Left cardiac atrium (tissue), 4 donors: ENCODE results near the gene NSMF. TPM values are rescaled to one million over a fixed set of nuclear protein-coding genes. Genes with fewer than 3 reads are reported as not detected.

Experiments
- ATAC-seq, 2 donors: fragments of 200-7000 bp; cut with Tn5 transposase; one replicate each; pipeline ENCODE4 v1.9.1; 2020; ENCODE audit warnings: mild to moderate bottlenecking in 2 of 2, moderate library complexity in 2 of 2
- DNase-seq: peaks from one replicate; pipeline ENCODE4 v3.0.0-alpha.2; 2020
- intact Hi-C, 2 donors: fragments of 100-400 bp; cut with DNase I; formaldehyde crosslinking; loops; one replicate each; pipeline versions ENCODE4 v1.14.1 to v1.15.1; 2022 to 2023
- microRNA-seq, 2 donors: library from miRNA; unstranded; fragments of <30 nt; microRNA quantifications; one replicate each; pipeline ENCODE4 v1.2.0, GENCODE V29; 2020
- total RNA-seq, 2 donors: library from RNA; stranded (reverse); fragmentation: NEBNext Ultra II Directional; extraction: Animal tissue kit (Norgen Biotek cat#: 25700); gene quantifications; one replicate each; pipeline ENCODE4 v1.2.1, GENCODE V29; 2021
- donor health status: DM: no; HTN: yes; CAD: no.
- donor health status: DM: no; HTN: yes; CAD: no; lungs with severe emphysema.
- donor health status: DM: yes; HTN: yes; CAD: no.
- donor health status: Dilated cardiomyopathy.

Gene NSMF
- total RNA-seq, 2 donors from 2014 or later = 20.5 to 25.1 TPM

DNA sequence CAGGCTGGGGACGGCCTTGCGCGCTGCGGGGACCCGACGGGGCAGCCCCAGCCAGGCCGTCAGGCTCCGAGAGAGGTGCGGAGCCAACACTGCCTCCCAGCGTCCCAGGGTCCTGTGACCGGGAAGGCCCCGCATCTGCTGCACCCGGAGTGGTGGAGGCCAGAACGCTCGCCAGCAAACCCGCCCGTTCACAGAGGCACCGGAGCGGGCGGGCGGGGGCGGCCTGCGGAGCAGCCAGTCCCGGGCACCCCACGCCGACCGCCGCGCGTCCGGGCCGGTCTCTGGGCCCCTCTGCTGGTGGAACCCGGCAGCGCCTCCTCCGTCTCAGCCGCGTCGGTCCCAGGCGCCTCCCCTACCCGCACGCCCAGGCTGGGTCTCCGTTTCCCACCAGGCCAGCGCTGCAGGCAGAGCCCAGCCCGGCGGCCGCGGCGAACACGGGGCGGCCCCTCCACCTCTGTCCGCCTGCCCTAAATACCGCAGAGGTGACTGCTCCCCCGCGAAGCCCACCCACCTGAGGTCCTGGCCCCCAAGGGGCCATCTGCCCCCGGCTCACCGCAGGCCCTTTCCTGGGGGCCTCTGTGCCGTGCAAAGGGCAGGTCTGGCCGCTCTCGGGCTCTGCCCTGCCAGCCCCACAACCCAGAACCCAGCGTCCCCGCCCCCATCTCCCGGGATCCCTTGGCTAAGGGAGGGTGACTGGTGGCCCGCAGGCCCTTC is 52.1 kb downstream of the NSMF start:
- peak; percentile 91 to 92 for ATAC-seq
- intact Hi-C loops = loop anchor here (5.0 to 10.0 kb wide), 2 partner anchors 102 to 115 kb away; partner anchors contain the start of gene NRARP (in 1 of the 2)
- peak; percentile 81 for DNase-seq

DNA sequence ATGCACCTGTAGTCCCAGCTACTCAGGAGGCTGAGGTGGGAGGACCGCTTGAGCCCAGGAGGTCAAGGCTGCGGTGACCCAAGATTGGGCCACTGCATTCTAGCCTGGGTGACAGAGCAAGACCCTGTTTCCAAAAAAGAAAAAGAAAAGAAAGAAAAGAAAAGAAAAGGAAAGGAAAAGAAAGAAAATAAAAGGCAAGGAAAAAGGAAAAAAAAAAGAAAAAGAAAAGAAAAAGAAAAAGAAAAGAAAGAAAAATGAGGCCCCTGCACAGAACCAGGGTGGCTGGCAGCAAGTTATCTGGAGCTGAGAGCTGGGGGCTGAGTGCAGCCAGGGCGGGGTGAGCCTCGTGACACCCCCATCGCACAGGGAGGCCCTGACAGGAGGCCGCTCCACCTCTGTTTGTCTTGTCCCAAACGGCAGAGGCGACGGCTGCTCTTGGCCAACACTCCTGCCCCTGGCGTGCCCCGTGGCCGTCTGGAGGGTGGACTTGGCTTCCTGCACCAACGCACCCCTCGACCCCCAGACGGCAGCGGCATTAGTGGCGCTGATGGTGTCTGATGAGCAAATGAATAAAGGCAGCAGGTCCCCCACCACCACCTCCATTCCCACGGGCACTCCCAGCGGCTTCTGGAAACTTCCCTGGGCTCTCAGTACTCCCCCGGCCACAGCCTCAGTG is 52.9 kb downstream of the NSMF start:
- DNase-seq = no peak
- no peak for ATAC-seq
- intact Hi-C loops = loop anchor here (5.0 to 10.0 kb wide), 2 partner anchors 101 to 114 kb away; partner anchors contain the start of gene NRARP (in 1 of the 2)

DNA sequence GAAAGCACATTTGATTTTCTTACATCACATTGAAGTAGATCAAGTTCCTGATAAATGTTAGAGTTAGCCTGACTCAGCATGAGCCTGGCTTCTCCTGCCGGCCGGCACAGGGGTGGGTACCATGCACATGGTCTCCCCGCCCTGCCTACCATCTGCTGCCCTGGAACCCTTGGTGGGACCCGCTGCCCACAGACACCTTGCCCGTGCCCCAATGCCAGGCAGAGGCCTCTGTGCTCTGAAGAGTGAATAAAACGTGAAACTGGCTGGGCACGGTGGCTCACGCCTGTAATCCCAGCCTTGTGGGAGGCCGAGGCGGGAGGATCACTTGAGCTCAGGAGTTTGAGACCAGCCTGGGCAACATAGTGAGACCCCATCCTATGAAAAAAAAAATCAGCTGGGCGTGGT is 53.5 kb downstream of the NSMF start:
- intact Hi-C loops = loop anchor here (5.0 to 10.0 kb wide), 2 partner anchors 101 to 113 kb away; partner anchors contain the start of gene NRARP (in 1 of the 2)
- no peak for ATAC-seq
- DNase-seq = no peak

DNA sequence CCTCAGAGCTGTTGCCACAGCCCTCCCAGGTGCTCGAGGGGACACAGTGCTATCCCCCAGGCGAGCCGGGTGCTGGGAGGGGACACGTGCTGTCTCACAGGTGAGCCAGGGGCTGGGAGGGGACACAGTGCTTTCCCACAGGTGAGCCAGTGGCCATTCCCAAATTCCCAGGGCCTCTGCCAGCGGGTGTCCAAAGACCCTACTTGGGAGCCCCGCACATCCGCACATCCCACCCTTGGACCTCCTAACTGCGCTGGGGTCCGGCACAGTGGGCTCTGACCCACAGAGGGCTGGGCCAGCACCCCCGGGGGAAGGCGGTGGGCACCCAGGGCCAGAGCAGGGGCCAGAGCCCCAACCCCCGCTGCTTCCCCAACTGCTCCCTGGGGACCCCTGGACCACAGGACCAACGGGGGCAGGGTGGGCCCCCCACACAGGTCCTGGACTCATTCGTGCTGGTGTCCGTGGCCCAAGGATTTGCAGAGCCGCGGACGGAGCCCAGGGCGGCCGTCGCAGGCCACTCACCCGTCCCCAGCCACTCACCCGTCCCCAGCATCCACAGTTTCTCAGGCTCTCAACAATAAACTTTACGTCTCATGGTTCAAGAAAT is 54.1 kb downstream of the NSMF start:
- no peak for ATAC-seq
- intact Hi-C loops = loop anchor here (5.0 to 10.0 kb wide), 2 partner anchors 100 to 113 kb away; partner anchors contain the start of gene NRARP (in 1 of the 2)
- DNase-seq = no peak

DNA sequence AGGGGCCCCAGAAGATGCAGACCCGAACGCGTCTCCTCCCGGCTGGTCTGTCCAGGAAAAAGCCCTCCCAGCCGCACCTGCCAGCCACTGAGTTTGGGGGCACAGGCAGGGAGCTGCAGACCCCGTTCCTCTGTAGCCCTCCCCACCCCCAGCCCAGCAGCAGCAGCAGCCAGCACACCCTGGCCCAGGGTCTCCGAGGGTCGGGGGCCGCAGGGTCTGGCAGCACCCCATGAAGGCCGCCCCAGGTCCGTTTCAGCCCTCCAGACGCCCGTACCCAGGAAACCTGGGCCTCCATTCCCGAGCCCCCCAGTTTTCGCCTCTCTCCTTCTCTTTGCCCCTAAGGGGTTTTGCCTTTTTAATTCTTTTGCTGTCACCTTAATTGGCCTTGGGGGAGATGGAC is 55.9 kb downstream of the NSMF start:
- no peak for ATAC-seq
- intact Hi-C loops = loop anchor here in 1 of 2 donors (10.0 kb wide), 1 partner anchor 98 kb away; the partner anchor contains the start of gene NRARP
- DNase-seq = no peak

DNA sequence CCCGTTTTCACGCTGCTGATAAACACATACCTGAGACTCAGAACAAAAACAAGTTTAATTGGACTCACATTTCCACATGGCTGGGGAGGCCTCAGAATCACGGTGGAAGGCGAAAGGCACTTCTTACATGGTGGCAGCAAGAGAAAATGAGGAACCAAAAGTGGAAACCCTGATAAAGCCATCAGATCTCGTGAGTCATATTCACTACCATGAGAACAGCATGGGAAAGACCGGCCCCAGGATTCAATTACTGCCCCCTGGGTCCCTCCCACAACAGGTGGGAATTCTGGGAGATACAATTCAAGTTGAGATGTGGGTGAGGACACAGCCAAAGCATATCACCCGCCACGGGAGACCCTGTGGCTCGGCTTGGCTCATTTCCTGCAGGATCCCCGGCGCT is 56.4 kb downstream of the NSMF start:
- no peak for DNase-seq
- ATAC-seq = no peak
- intact Hi-C loops = loop anchor here in 1 of 2 donors (10.0 kb wide), 1 partner anchor 98 kb away; the partner anchor contains the start of gene NRARP

DNA sequence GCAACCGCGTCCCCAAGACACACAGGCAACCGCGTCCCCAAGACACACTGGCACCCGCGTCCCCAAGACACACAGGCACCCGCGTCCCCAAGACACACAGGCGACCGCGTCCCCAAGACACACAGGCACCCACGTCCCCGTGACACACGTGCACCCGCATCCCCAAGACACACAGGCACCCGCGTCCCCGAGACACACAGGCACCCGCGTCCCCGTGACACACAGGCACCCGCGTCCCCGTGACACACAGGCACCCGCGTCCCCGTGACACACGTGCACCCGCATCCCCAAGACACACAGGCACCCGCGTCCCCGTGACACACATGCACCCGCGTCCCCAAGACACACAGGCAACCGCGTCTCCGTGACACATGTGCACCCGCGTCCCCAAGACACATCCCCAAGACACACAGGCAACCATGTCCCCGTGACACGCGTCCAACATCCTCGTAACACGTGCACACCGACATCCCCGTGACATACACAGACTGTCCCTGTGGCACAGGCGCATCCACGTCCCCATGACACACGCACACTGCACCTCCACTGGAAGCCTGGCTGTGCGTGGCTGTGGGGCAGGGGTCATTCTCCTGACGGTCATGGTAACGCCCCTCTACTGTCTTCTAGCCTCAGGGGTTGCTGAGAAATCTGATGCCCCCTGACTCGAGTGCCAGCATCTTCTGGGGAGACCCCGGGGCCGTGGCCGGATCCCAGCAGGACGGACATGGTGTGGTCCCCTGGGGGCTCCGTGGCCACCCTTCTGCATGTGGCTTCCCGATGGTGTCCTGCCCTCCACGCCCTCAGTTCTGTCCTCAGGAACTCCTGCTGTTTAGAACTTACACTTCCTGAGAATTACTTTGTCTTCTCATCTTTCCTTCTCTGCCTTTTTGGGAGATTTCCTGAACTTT is 60.3 kb downstream of the NSMF start:
- intact Hi-C loops = no loop called here
- no peak for ATAC-seq
- DNase-seq = no peak

DNA sequence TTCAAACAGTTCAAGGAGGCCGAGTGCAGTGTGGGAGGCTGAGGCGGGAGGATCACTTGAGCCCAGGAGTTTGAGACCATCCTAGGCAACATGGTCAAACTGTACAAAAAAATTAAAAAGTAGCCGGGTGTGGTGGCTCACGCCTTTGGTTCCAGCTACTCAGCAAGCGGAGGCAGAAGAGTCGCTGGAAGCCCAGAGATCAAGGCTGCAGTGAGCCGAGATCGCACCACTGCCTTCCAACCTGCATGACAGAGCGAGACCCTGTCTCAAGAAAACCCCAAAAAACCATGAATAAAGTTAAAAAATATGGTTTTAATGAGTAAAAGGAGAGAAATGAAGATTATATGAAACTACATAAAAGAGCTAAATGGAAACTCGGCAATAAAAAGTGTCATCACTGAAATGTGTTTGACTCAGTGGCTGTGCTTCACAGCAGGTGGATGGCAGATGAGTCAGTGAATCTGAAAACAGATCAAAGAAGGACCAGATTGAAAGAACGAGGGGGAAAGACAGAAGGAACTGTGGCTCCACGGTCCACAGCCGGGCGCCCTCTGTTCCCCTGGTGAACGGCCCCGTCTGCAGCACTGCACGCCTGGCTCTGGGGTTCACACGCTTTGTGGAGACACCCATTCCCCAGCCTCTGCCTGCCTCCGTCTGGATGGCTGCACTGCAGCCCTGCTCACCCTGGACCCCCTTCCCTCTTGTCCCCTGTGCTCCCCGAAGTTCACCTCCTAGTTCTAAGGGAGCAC is 61.3 kb downstream of the NSMF start:
- DNase-seq (no peak), ATAC-seq (no peak)
- intact Hi-C loops = no loop called here

Small RNAs within 50 kb of the gene (microRNA-seq; reads per million reads assigned to microRNA genes)
- 0.27 to 0.60 reads per million in 2 donors for gene MIR7114

Other genes starting within 250 kb of the NSMF start
- 10 to 100 TPM; 15.6 to 18.1 TPM for gene RNF208, start 237.1 kb downstream of the NSMF start, total RNA-seq
- gene CYSRT1, start 234.2 kb downstream of the NSMF start, total RNA-seq = under 1 TPM in 1 of 2 donors, not detected in 1; 0.62 TPM
- gene RNF224, start 231.8 kb downstream of the NSMF start, total RNA-seq = not detected
- gene SLC34A3, start 228.4 kb downstream of the NSMF start, total RNA-seq = not detected
- gene TUBB4B, start 218.0 kb downstream of the NSMF start, total RNA-seq = 100 to 1,000 TPM; 324 to 437 TPM
- under 1 TPM in 1 of 2 donors, not detected in 1; 0.59 TPM for gene STPG3, start 208.0 kb downstream of the NSMF start, total RNA-seq
- gene NELFB, start 204.0 kb downstream of the NSMF start, total RNA-seq = 10 to 100 TPM; 35.1 to 38.1 TPM
- gene TOR4A, start 181.6 kb downstream of the NSMF start, total RNA-seq = 1 to 10 TPM; 6.2 to 9.4 TPM
- 10 to 100 TPM in 1 of 2 donors, 1 to 10 TPM in 1; 4.9 to 11.5 TPM for gene NRARP, start 157.1 kb downstream of the NSMF start, total RNA-seq
- gene EXD3, start 36.2 kb downstream of the NSMF start, total RNA-seq = 10 to 100 TPM in 1 of 2 donors, 1 to 10 TPM in 1; 8.0 to 11.7 TPM
- 1 to 10 TPM; 2.5 to 5.3 TPM for gene NOXA1, start 35.9 kb downstream of the NSMF start, total RNA-seq
- gene ENTPD8, start 18.0 kb downstream of the NSMF start, total RNA-seq = not detected
- 1 to 10 TPM; 5.8 to 6.1 TPM for gene PNPLA7, start 91.1 kb upstream of the NSMF start, total RNA-seq
- gene MRPL41, start 92.5 kb upstream of the NSMF start, total RNA-seq = 100 to 1,000 TPM; 171 to 182 TPM
- gene DPH7, start 119.6 kb upstream of the NSMF start, total RNA-seq = 10 to 100 TPM; 18.4 to 21.4 TPM
- gene ZMYND19, start 131.2 kb upstream of the NSMF start, total RNA-seq = 10 to 100 TPM in 1 of 2 donors, 1 to 10 TPM in 1; 9.4 to 12.2 TPM
- gene ARRDC1, start 146.4 kb upstream of the NSMF start, total RNA-seq = 10 to 100 TPM; 17.3 to 20.0 TPM
- 10 to 100 TPM; 31.9 to 38.1 TPM for gene EHMT1, start 159.7 kb upstream of the NSMF start, total RNA-seq